HG03108 (cell line): Measurements from ENCODE around the gene NFKBIB.
"Not testable (repeated sequence)": the region's sequence is repeated elsewhere in the genome, so short reads cannot be mapped to it uniquely, and the experiment has no call there.

Source experiments
- ATAC-seq: cut with Tn5 transposase; IDR thresholded peaks from one replicate; pipeline ENCODE4 v1.9.1; 2021; ENCODE audit warnings: moderate library complexity; ENCODE audit not compliant: unreplicated experiment

NFKBIB gene

GRCh38 chr19:38922482-38922881 is 22.7 kb downstream of the NFKBIB start:
- ATAC-seq = no peak

DNA sequence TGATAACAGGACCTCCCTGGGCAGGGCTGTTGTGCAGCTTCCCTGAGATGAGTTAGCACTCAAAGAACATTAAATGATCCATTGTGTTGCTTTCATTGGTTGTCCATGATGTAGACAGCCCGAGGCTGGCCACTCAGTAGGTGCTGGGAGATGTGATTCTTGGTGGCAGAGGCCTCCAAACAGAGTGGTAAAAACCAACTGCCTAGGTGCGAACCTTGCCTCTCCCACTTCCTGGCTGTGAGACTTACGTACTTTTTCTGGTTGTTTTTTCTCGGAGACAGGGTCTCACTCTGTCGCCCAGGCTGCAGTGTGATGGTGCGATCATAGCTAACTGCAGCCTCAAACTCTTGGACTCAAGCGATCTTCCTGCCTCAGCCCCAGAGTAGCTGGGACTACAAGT is 24.6 kb downstream of the NFKBIB start:
- no peak for ATAC-seq

DNA sequence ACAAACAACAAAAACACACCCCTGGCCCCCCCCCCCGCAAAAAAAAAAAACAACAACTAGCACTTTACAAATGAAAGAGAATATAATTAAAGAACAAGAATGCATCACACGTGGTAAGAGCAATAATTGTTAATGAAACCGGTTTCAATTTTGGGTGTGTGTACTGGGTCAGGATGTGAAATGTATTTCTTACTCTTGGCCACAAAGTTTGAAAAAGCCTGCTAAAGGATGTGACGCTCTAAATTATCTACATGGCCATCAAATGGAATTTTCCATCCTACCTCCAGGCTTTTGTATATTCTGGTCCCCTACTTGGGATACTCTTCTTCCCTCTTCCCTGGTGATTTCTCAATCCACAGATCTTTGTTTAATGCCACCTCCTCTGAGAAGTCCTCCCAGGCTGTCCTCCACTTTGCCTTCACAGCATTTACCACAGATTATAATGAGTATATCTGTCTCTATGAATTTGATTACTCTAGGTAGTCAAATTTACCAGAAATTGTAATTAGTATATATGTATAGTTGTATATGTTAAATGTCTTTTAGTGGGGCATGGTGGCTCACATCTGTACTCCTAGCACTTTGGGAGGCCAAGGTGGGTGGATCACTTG is 28.7 kb downstream of the NFKBIB start:
- no peak for ATAC-seq

- ATAC-seq = peak; percentile 49
Observed at GRCh38 chr19:38929929-38930775, 30.4 kb downstream of the NFKBIB start, which contains the start of gene SARS2. Gene SARS2 (minus strand): TSS chr19:38930763. CDS start chr19:38930736, 27 bp downstream.

- ATAC-seq = peak; percentile 92
Observed at GRCh38 chr19:38930776-38931520, 31.2 kb downstream of the NFKBIB start, which contains the start of gene MRPS12. Gene MRPS12 (plus strand): TSS chr19:38930944. CDS start chr19:38931295, 351 bp downstream.

- ATAC-seq = no peak
Observed at GRCh38 chr19:38931521-38931793, 31.7 kb downstream of the NFKBIB start.

DNA sequence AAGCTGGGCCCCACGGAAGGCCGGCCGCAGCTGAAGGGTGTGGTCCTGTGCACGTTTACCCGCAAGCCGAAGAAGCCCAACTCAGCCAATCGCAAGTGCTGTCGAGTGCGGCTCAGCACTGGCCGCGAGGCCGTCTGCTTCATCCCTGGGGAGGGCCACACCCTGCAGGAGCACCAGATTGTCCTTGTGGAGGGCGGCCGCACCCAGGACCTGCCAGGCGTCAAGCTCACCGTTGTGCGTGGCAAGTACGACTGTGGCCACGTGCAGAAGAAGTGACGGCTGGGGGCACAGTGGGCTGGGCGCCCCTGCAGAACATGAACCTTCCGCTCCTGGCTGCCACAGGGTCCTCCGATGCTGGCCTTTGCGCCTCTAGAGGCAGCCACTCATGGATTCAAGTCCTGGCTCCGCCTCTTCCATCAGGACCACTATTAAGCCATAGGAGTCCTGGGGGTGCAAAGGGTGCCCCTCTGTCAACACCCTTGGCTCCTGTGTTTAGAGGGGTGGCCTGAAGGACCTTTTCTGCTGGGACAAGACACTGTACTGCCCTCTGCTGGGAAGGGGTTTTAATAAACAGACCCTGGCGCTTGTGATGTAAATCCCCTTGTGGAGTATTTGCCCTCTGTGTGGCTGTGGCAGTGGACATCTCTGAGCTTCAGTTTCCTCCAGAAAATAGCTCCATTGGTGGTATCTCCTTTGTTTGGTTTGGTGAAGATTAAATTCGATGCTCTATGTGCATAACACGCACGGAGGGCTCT is 32.8 kb downstream of the NFKBIB start:
- no peak for ATAC-seq

DNA sequence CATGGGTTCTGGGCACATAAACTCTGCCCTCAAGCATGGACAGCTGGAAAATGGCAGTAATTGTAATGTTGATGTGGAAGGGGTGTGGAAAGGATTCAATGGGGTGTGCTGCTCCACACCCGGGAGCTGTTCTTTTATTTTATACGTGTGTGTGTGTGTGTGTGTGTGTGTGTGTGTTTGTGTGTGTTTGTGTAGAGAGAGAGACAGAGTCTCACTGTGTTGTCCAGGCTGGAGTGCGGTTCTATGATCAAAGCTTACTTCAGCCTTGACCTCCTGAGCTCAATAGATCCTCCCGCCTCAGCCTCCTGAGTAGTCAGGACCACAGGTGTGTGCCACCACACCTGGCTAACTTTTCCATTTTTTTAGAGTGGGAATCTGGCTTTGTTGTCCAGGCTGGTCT is 33.8 kb downstream of the NFKBIB start:
- no peak for ATAC-seq

- no peak for ATAC-seq
Observed at GRCh38 chr19:38939957-38940356, 40.2 kb downstream of the NFKBIB start.

DNA sequence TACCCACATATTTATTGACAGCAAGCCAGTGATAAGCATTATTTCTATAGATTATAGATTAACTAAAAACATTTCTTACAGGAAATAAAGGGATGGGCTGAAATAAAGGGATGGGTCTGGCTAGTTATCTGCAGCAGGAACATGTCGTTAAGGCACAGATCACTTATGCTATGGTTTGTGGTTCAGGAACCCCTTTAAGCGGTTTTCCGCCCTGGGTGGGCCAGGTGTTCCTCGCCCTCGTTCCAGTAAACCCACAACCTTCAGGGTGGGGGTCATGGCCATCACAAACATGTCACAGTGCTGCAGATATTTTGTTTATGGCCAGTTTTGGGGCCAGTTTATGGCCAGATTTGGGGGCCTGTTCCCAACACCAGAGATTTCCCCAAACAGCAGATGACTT is 41.7 kb downstream of the NFKBIB start:
- ATAC-seq = not testable (repeated sequence)

- no peak for ATAC-seq
Observed at GRCh38 chr19:38941979-38942378, 42.2 kb downstream of the NFKBIB start.

- ATAC-seq = no peak
Observed at GRCh38 chr19:38942471-38943181, 42.9 kb downstream of the NFKBIB start.

DNA sequence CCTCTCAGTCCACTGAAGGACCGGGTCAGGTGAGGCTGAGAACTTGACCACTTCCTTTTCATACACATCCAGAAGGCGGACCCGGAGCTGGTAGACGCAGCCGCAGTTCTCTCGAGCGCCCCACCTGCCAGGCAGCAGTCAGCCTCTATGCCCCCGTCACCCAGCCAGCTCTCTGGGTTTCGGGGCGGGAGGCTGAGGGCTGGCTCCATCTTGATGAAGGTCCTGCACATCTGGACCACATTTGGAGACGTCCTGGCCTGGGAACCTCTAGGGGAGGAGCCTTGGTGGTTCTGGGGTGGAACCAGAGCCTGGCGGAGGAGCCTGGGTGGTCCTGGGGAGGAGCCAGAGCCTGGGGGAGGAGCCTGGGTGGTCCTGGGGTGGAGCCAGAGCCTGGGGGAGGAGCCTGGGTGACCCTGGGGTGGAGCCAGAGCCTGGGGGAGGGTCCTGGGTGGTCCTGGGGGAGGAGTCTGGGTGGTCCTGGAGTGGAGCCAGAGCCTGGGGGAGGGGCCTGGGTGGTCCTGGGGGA is 45.3 kb downstream of the NFKBIB start:
- ATAC-seq = no peak

GRCh38 chr19:38945562-38946228 is 45.9 kb downstream of the NFKBIB start:
- no peak for ATAC-seq

DNA sequence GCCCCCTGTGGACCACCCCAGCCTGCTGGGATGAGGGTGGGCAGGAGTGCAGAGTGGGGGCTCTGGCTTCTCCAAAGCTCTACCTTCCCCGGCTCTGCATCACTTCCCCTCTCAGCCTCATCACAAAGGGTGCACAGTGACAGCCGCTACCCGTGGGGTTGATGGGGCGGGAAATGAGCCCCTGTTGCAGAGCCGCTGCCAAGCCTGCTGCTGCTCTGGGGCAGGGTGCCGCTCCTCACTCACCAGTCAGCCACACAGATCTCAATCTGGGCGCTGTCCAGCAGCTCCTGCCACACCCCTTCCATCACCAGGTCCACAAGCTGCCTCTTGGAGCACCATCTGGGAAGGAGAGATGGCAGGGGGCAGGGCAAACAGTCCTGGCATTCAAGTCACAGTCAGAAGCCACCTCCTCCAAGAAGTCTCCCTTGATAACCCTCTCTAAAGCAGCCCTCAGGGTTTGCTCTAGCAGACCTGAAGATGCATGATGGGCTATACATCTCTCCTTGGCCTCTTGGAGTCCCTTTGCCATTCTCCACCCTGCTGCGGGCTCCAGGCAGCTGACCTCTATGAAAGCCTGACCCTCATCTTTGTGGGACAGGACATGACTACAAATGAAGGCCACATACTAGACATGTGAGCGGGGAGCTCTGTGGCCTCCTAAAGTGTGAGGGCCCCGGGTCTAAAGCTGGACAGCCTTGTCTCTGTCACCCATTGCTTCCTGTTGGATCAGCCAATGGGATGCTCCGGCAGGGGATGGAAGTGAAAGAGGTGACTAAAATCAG is 46.7 kb downstream of the NFKBIB start:
- ATAC-seq = no peak

DNA sequence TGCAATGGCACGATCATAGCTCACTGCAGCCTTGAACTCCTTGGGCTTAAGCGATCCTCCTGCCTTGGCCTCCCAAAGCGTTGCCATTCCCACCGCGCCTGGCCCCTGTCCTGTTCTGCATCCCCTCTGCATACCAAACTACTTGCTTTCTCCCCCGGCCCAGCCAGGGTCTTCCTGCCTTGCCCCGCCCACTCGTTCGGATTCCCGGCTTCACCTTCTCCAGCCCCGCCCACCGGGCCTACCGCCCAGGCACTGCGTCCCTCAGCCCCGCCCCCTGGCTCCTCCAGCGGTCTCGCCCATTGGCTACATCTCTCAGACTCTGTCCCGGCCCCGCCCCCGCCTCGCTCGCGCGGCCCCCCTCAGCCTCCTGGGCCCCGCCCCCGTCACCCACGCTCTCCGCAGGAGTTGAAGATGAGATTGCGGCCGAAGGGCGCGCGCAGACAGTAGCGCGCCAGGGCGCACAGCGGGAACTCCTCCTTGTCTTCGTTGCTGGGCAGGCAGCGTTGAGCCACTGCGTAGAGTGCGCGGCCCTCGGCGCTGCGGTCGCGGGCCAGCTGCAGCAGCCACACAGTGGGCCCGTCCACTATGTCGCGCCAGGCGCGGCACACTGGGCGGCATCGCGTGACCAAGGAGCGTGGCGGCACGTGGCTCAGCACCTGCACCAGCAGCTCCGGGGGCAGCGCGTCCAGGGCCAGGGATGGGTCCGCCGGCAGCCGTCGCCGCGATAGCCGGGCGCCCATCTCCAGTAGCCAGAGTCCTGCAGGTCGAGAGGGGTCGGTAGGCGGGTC is 50.0 kb downstream of the NFKBIB start:
- ATAC-seq = no peak

DNA sequence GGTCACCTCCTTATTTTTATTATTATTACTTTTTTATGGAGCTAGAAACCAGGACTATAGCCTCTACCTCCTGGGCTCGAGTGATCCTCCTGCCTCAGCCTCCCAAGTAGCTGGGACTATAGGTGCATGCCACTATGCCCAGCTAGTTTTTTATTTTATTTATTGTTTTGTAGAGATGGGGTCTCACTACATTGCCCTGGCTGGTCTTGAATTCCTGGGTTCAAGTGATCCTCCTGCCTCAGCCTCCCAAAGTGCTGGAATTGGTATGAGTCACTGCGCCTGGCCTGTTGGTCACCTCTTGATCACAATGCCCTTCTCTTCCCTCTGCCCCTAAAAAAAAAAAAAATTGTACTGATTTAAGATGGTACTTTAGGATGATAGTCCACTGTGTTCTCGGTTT is 51.4 kb downstream of the NFKBIB start:
- ATAC-seq = no peak
